Naive B cell (primary cell): ENCODE results near the gene SLC8B1. TPM values are rescaled to one million over a fixed set of nuclear protein-coding genes. Genes with fewer than 3 reads are reported as not detected.

ENCODE experiments used
- ATAC-seq, 2 donors: fragments of 150-1000 bp; cut with Tn5 transposase; 2 replicates each; pipeline ENCODE4 v1.10.0; 2021; ENCODE audit warnings: low read depth in 2 of 2, mild to moderate bottlenecking in 2 of 2, moderate library complexity in 2 of 2
- DNase-seq: peaks from one replicate; pipeline ENCODE4 v3.0.0; 2022
- H3K27ac Mint-ChIP-seq, 6 donors: one replicate each; pipeline ENCODE4 v1.8.0; 2020 to 2022; ENCODE audit warnings: mild to moderate bottlenecking in 6 of 6, mixed read lengths in 6 of 6, moderate library complexity in 5 of 6, inconsistent platforms in 2 of 6
- H3K27me3 Mint-ChIP-seq, 3 donors: one replicate each; pipeline ENCODE4 v1.8.0; 2021 to 2022; ENCODE audit warnings: mixed read lengths in 3 of 3, mild to moderate bottlenecking in 1 of 3
- H3K36me3 Mint-ChIP-seq, 2 donors: one replicate each; pipeline ENCODE4 v1.8.0; 2020 to 2022; ENCODE audit warnings: mixed read lengths in 2 of 2, inconsistent platforms in 1 of 2, mild to moderate bottlenecking in 1 of 2
- H3K4me1 Mint-ChIP-seq, 3 donors: one replicate each; pipeline ENCODE4 v1.8.0; 2020 to 2022; ENCODE audit warnings: mixed read lengths in 3 of 3, inconsistent platforms in 1 of 3, mild to moderate bottlenecking in 1 of 3, moderate library complexity in 1 of 3
- H3K4me3 Mint-ChIP-seq, 8 donors: one replicate each; pipeline ENCODE4 v1.8.0; 2020 to 2022; ENCODE audit warnings: mild to moderate bottlenecking in 8 of 8, mixed read lengths in 8 of 8, moderate library complexity in 8 of 8, inconsistent platforms in 2 of 8
- H3K9me3 Mint-ChIP-seq, 7 donors: one replicate each; pipeline ENCODE4 v1.8.0; 2020 to 2022; ENCODE audit warnings: mixed read lengths in 7 of 7, mild to moderate bottlenecking in 5 of 7, inconsistent platforms in 2 of 7, moderate library complexity in 1 of 7
- polyA plus RNA-seq, 6 donors: library from polyadenylated mRNA; unstranded; fragments of 300-500 nt; fragmentation: Illumina TruSeq; gene quantifications; one replicate each; pipeline ENCODE4 v1.2.3, GENCODE V29; 2021; ENCODE audit warnings: low read depth in 6 of 6

The SLC8B1 gene
- polyA plus RNA-seq, 6 donors from 2014 or later: 5.3 to 35.1 (median 14.6) TPM

- Mint-ChIP-seq H3K4me3 (peak overlapping the region in 2 of 8 donors; percentile 15 to 70), H3K36me3 (peaks cover 0 to 10% of the 10 kb centered on the region in 2 donors), H3K4me1 (no peaks in the 10 kb centered on the region), H3K27ac (no peak overlapping the region), H3K27me3 (no peaks in the 10 kb centered on the region), H3K9me3 (no peaks in the 10 kb centered on the region)
- no peak for DNase-seq
- ATAC-seq: no peak
Measured at GRCh38 chr12:113276306-113276705, 58.6 kb downstream of the SLC8B1 start.

DNA sequence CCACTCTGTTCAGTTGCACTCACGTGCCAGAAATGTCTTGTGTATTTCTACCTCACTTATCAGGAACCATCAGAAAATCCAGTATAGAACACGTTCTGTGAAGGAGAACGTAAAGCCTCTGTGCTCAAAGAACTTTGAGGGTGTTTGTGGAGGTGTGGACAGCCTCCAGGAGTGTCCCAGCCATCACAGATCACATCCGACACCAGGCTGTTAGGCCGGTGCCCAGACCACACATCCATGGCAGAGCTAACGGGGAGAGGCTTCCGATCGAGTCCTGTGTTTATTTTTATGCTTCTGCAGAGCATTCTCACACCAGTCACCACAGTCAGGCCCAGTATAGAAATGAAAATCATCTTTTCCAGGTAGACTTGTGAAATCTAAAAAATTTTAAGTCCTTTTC is 60.1 kb downstream of the SLC8B1 start:
- Mint-ChIP-seq H3K27me3 (no peaks in the 10 kb centered on the region), H3K36me3 (peaks cover 0 to 10% of the 10 kb centered on the region in 2 donors), H3K4me1 (no peaks in the 10 kb centered on the region), H3K9me3 (no peaks in the 10 kb centered on the region), H3K27ac (peak overlapping the region in 1 of 6 donors; percentile 52), H3K4me3 (no peak overlapping the region)
- DNase-seq (no peak), ATAC-seq (no peak)

DNA sequence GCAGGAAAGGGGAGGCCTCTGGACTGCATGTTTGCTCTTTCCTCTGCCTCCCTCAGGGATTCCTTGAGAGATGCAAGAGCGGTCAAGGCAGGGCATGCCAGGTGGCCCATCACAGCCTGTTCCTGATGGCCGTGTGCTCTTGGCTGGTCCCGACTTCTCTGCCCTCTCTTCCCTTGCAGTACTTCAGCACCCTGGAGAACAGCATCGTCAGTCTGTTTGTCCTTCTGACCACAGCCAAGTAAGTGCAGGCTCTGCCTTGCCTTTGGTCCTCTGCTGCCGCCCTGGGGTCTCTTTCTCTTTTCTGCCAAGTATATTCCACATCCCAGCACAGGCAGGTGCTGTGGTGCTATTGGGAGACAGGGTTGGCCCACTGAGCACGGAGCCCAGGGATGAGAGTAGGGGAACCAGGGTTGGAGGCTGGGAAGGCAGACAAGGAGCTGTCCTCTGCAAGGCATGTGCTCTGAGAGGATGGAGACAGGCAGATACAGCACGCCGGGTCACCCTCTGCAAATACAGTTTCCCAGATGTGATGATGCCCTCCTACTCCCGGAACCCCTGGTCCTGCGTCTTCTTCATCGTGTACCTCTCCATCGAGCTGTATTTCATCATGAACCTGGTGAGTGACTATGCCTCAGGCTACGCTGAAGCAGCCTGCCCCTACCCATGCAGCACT is 61.7 kb downstream of the SLC8B1 start:
- no peaks in the 10 kb centered on the region for H3K4me1 Mint-ChIP-seq
- H3K27ac Mint-ChIP-seq: no peak overlapping the region
- H3K4me3 Mint-ChIP-seq: no peak overlapping the region
- no peaks in the 10 kb centered on the region for H3K27me3 Mint-ChIP-seq
- DNase-seq: no peak
- ATAC-seq: no peak
- H3K36me3 Mint-ChIP-seq: peaks cover 3 to 6% of the 10 kb centered on the region in 2 donors
- no peaks in the 10 kb centered on the region for H3K9me3 Mint-ChIP-seq

- H3K4me1 Mint-ChIP-seq: no peaks in the 10 kb centered on the region
- H3K27ac Mint-ChIP-seq: no peak overlapping the region
- ATAC-seq (no peak), DNase-seq (no peak)
- H3K4me3 Mint-ChIP-seq: no peak overlapping the region
- no peaks in the 10 kb centered on the region for H3K27me3 Mint-ChIP-seq
- H3K36me3 Mint-ChIP-seq: peaks cover 11 to 15% of the 10 kb centered on the region in 2 donors
- H3K9me3 Mint-ChIP-seq: no peaks in the 10 kb centered on the region
Measured at GRCh38 chr12:113271853-113272561, 62.9 kb downstream of the SLC8B1 start.

DNA sequence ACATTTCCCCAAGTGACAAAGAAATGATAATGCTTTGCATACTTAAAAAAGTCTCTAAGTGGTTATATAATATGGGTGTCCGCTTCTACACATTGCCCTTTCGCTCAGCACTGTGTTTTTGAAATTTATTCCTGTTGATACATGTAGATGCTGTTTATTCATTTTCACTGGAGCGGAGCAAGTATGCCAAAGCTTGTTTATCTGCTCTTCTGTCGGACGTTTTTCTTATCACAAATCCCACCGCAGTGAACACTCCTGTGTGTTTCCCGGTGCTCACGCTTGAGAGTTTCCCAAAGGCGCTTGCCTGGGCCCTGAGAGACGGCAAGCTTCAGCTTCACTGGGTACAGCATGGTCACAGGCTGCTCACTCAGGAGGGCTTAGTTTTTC is 63.5 kb downstream of the SLC8B1 start:
- Mint-ChIP-seq H3K4me1 (no peaks in the 10 kb centered on the region), H3K4me3 (no peak overlapping the region), H3K27me3 (no peaks in the 10 kb centered on the region), H3K36me3 (peaks cover 11 to 21% of the 10 kb centered on the region in 2 donors), H3K9me3 (no peaks in the 10 kb centered on the region), H3K27ac (peak overlapping the region in 3 of 6 donors; percentile 37 to 82 (median 38))
- DNase-seq: no peak
- ATAC-seq: no peak

DNA sequence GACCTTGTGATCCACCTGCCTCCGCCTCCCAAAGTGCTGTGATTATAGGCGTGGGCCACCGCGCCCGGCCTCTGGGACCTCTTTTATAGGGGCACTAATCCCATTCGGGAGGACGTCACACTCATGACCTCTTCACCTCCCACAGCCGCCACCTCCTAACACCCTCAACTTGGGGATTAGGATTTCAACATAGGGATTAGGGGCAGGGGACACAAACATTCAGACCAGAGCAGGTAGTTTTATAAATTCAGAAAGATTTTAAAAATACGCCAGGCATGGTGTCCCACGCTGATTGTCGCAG is 64.2 kb downstream of the SLC8B1 start:
- DNase-seq: no peak
- Mint-ChIP-seq H3K36me3 (peaks cover 11 to 29% of the 10 kb centered on the region in 2 donors), H3K4me1 (peaks cover 0 to 4% (median 0%) of the 10 kb centered on the region in 3 donors), H3K27ac (peak overlapping the region in 1 of 6 donors; percentile 49), H3K4me3 (no peak overlapping the region), H3K27me3 (no peaks in the 10 kb centered on the region), H3K9me3 (no peaks in the 10 kb centered on the region)
- no peak for ATAC-seq

- Mint-ChIP-seq H3K4me1 (peaks cover 0 to 4% (median 0%) of the 10 kb centered on the region in 3 donors), H3K9me3 (no peaks in the 10 kb centered on the region), H3K27ac (no peak overlapping the region), H3K36me3 (peaks cover 6 to 29% of the 10 kb centered on the region in 2 donors), H3K4me3 (peak overlapping the region in 1 of 8 donors; percentile 66), H3K27me3 (no peaks in the 10 kb centered on the region)
- DNase-seq (no peak), ATAC-seq (no peak)
Measured at GRCh38 chr12:113269257-113269943, 65.5 kb downstream of the SLC8B1 start.

DNA sequence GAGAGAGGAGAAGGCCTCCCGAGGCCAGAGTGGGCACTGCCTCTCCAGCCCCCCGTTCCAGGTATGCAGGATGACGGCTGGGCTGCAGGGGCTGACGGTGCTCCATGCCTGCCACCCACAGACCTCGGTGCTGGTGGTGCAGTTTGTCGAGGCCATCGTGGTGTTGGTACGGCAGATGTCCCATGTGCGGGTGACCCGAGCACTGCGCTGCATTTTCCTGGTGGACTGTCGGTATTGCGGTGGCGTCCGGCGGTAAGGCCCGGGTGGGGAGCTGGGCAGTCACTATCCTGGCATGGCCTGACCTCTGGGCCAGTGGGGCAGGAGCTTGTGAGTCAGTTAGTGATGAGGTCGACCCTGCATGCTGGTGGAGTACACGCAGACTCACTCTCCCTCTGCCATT is 66.3 kb downstream of the SLC8B1 start:
- no peak for DNase-seq
- Mint-ChIP-seq H3K27ac (no peak overlapping the region), H3K27me3 (no peaks in the 10 kb centered on the region), H3K36me3 (peaks cover 6 to 29% of the 10 kb centered on the region in 2 donors), H3K4me3 (no peak overlapping the region), H3K9me3 (no peaks in the 10 kb centered on the region), H3K4me1 (peaks cover 0 to 4% (median 0%) of the 10 kb centered on the region in 3 donors)
- no peak for ATAC-seq

GRCh38 chr12:113268136-113268535 is 66.8 kb downstream of the SLC8B1 start:
- DNase-seq (no peak), ATAC-seq (no peak)
- Mint-ChIP-seq H3K27ac (peak overlapping the region in 1 of 6 donors; percentile 62), H3K4me1 (peaks cover 0 to 4% (median 0%) of the 10 kb centered on the region in 3 donors), H3K27me3 (no peaks in the 10 kb centered on the region), H3K9me3 (no peaks in the 10 kb centered on the region), H3K4me3 (no peak overlapping the region), H3K36me3 (peaks cover 6 to 29% of the 10 kb centered on the region in 2 donors)

DNA sequence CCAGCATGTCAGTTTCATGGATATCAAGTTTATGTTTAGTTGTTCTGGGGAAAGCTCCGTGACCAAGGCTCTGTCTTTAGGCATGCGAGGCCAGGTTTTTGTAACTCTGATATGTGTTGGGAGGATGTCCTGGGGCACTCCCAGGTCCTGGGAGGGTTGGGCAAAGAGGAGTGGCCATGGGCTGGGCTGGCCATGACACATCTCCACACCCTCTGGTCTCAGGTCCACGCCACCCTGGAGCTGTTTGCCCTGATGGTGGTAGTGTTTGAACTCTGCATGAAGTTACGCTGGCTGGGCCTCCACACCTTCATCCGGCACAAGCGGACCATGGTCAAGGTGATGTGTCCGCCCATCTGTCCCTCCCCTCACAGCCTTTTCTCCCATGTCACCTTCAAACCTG is 67.3 kb downstream of the SLC8B1 start:
- Mint-ChIP-seq H3K36me3 (peaks cover 6 to 29% of the 10 kb centered on the region in 2 donors), H3K27me3 (no peaks in the 10 kb centered on the region), H3K4me3 (no peak overlapping the region), H3K4me1 (peaks cover 0 to 4% (median 2%) of the 10 kb centered on the region in 3 donors), H3K27ac (peak overlapping the region in 1 of 6 donors; percentile 62), H3K9me3 (no peaks in the 10 kb centered on the region)
- ATAC-seq (no peak), DNase-seq (no peak)

GRCh38 chr12:113266106-113266895 is 68.6 kb downstream of the SLC8B1 start:
- Mint-ChIP-seq H3K27ac (no peak overlapping the region), H3K36me3 (peaks cover 6 to 29% of the 10 kb centered on the region in 2 donors), H3K4me1 (peaks cover 0 to 14% (median 4%) of the 10 kb centered on the region in 3 donors), H3K9me3 (no peaks in the 10 kb centered on the region), H3K27me3 (no peaks in the 10 kb centered on the region), H3K4me3 (no peak overlapping the region)
- no peak for ATAC-seq
- no peak for DNase-seq

DNA sequence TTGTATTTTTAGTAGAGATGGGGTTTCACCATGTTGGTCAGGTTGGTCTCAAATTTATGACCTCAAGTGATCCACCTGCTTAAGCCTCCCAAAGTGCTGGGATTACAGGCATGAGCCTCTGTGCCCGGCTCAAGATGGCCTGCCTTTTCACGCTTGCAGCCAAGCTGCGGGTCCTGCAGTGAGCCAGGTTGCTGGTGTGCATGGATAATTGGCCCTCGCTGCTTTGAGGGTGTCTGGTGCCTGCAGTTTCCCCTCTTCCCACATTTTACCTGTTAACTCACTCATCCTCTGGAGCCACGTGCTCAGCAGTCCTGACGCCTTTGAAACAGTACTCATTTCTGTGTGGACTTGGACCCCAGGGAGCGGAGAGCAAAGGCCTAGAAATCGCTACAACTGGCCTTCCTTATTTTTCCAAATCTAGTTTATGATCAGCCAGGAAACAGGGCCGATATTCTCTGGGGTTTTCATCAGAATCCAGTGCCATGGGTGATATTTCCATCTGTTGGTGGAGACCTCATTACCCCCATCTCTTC is 71.4 kb downstream of the SLC8B1 start:
- peak overlapping the region in 1 of 6 donors; percentile 9 for H3K27ac Mint-ChIP-seq
- H3K4me1 Mint-ChIP-seq: peaks cover 16 to 37% (median 19%) of the 10 kb centered on the region in 3 donors
- peaks cover 11 to 29% of the 10 kb centered on the region in 2 donors for H3K36me3 Mint-ChIP-seq

DNA sequence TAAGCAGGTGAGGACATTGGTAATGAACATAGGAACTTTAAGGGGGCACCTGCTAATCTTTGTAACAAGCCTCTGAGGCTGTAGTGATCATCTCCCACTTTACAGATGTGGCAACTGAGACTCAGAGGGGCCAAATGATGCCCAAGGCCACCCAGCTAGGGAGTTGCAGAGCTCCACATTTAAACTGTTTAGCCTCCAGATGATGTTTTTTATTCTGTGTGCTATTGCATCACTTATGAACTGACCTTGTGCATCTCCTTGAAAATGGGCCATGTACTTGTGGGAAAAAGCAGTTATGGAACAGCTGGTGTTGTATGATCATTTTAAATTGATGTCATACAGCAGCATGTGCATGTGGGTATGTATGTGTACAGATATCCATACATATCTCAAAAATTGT is 72.2 kb downstream of the SLC8B1 start:
- ATAC-seq (no peak), DNase-seq (no peak)
- Mint-ChIP-seq H3K4me3 (no peak overlapping the region), H3K27me3 (no peaks in the 10 kb centered on the region), H3K27ac (no peak overlapping the region), H3K9me3 (no peaks in the 10 kb centered on the region), H3K36me3 (peaks cover 5 to 21% of the 10 kb centered on the region in 2 donors), H3K4me1 (peaks cover 16 to 44% (median 19%) of the 10 kb centered on the region in 3 donors)

More for the DNA sequence above, 71.4 kb downstream of the SLC8B1 start:
- Mint-ChIP-seq H3K9me3 (no peaks in the 10 kb centered on the region), H3K27me3 (no peaks in the 10 kb centered on the region), H3K4me3 (no peak overlapping the region)
- no peak for DNase-seq
- no peak for ATAC-seq
